Prostate gland (tissue), 2 donors: ENCODE data around the gene ABCA10. TPM values are rescaled to one million over a fixed set of nuclear protein-coding genes. Genes with fewer than 3 reads are reported as not detected.

Source experiments
- DNase-seq: peaks from one replicate; pipeline ENCODE4 v3.0.0-alpha.2; 2019; ENCODE audit warnings: low spot score
- H3K27ac ChIP-seq, 2 donors: fragments of 200-600 bp; sonication (generic); 2 replicates each; pipeline ENCODE4 v1.5.1; 2017 to 2019
- H3K27me3 ChIP-seq: fragments of 200-600 bp; sonication (generic); replicated peaks from 2 replicates; pipeline ENCODE4 v1.5.1; 2019; ENCODE audit not compliant: insufficient read depth
- H3K36me3 ChIP-seq, 2 donors: fragments of 200-600 bp; sonication (generic); 1 replicate in 1 of 2; 2 replicates in 1 of 2; pipeline versions ENCODE4 v1.5.1 to v1.8.1; 2017 to 2019
- H3K4me1 ChIP-seq: fragments of 200-600 bp; sonication (generic); replicated peaks from 2 replicates; pipeline ENCODE4 v1.5.1; 2019
- H3K4me3 ChIP-seq, 2 donors: fragments of 200-600 bp; sonication (generic); 2 replicates each; pipeline ENCODE4 v1.5.1; 2017 to 2019
- H3K9me3 ChIP-seq: fragments of 200-600 bp; sonication (generic); 2 replicates; pipeline ENCODE4 v1.5.1; 2017
- POLR2A ChIP-seq: fragments of 450-650 bp; IDR thresholded peaks from one replicate; pipeline ENCODE4 v1.6.1; 2016; ENCODE audit warnings: antibody characterized with exemption, mild to moderate bottlenecking
- POLR2AphosphoS5 ChIP-seq: sonication (generic); formaldehyde crosslinking; IDR thresholded peaks from one replicate; pipeline ENCODE4 v1.6.1; 2017; ENCODE audit warnings: antibody characterized with exemption
- WGBS: methylation state at CpG from one replicate; pipeline ENCODE4 v1.1.5; 2018; 5-methylcytosine and 5-hydroxymethylcytosine counted together
- intact Hi-C: fragments of 100-400 bp; cut with DNase I; formaldehyde crosslinking; loops from one replicate; pipeline ENCODE4 v1.14.2; 2022
- total RNA-seq, 2 donors: library from RNA; depleted of rRNA; stranded (reverse); fragments of >200 nt; gene quantifications; one replicate each; pipeline ENCODE4 v1.1.0, GENCODE V29; 2016
- TF ChIP-seq, protein P1 (sequence below), 4 experiments: fragments of 200-600 bp in 2 of 4; fragments of 450-650 bp in 2 of 4; sonication (generic) in 2 of 4; IDR thresholded peaks; 1 replicate in 3 of 4; 2 replicates in 1 of 4; pipeline ENCODE4 v1.5.1; 2016 to 2019; ENCODE audit warnings: antibody characterized with exemption in 4 of 4, mild to moderate bottlenecking in 2 of 4, moderate library complexity in 2 of 4

ABCA10 gene
- total RNA-seq, 2 donors from 2014 or later = 0.59 to 6.6 TPM

DNA sequence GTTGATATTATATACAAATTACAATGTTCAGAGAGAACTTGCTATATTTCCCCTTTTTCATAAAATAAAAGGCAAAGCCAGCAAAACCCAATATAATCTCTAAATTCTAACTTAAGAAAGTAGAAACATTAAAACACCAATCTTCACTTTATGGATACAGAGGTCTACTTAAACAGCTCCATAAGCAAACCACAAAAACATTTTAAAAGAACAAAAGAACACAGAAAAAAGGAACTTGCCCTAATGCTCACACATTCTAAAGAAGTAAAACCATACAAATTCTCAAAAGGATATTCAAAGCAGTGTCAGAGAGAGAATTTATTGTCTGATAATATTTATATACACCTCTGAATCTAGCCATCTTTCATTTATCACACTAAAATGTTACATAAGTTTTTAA is 606 bp downstream of the ABCA10 start:
- TF ChIP-seq, protein P1, sequence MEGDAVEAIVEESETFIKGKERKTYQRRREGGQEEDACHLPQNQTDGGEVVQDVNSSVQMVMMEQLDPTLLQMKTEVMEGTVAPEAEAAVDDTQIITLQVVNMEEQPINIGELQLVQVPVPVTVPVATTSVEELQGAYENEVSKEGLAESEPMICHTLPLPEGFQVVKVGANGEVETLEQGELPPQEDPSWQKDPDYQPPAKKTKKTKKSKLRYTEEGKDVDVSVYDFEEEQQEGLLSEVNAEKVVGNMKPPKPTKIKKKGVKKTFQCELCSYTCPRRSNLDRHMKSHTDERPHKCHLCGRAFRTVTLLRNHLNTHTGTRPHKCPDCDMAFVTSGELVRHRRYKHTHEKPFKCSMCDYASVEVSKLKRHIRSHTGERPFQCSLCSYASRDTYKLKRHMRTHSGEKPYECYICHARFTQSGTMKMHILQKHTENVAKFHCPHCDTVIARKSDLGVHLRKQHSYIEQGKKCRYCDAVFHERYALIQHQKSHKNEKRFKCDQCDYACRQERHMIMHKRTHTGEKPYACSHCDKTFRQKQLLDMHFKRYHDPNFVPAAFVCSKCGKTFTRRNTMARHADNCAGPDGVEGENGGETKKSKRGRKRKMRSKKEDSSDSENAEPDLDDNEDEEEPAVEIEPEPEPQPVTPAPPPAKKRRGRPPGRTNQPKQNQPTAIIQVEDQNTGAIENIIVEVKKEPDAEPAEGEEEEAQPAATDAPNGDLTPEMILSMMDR (IDR thresholded peaks at IDR 0.05) = no peak
- TF ChIP-seq POLR2A (no peak), POLR2AphosphoS5 (no peak)
- Histone ChIP-seq H3K27ac (no peak overlapping the region), H3K4me3 (no peak overlapping the region)

DNA sequence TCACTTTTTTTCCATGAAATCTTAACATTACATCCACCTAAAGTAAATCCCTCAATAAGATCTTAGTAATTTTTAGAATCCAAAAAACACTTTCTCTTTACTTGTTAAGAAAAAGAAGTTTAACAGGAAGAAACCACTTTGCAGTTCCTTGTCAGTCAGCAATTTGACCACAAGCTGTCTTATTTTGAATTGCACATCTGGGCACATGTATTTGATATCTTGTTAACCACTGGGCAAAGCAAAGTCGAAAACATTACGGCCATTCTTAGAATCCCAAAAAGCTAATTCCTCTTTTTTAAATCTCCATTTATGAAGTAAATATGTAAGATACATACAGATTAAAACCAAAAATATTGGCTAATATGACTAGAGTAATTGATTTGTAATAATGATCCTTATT is 1.1 kb downstream of the ABCA10 start:
- Histone ChIP-seq H3K4me1 (no peaks in the 10 kb centered on the region), H3K4me3 (no peak overlapping the region)
- whole genome bisulfite sequencing = 83% methylated on average over 2 of the region's 2 CpGs

More for the DNA sequence above, 606 bp downstream of the ABCA10 start:
- intact Hi-C loops = no loop called here
- no peaks in the 10 kb centered on the region for H3K36me3 ChIP-seq
- DNase-seq = no peak
- no peaks in the 10 kb centered on the region for H3K9me3 ChIP-seq
- H3K27me3 ChIP-seq = no peaks in the 10 kb centered on the region
- no peaks in the 10 kb centered on the region for H3K4me1 ChIP-seq

DNA sequence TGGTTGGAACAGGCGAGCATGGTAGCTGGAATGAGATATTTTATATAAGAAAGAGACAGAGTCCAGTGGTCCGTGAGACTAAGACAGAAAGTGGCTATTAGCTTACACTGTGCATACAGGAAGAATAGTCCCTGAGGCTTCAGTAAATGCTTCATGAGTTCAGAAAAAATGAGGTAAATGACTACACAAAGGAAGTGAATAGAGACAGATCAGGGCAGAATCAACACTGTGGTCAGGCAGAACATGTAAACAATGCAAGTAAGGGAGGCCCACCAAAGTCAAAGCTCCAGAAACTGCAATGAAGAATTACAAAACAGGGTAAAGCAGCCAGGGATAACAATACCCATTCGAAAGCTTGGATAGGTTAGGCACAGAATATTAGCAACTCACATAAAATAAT is 4.8 kb downstream of the ABCA10 start:
- no peaks in the 10 kb centered on the region for H3K4me1 ChIP-seq
- no peaks in the 10 kb centered on the region for H3K27me3 ChIP-seq
- TF ChIP-seq POLR2A (no peak), POLR2AphosphoS5 (no peak)
- TF ChIP-seq, protein P1 (IDR thresholded peaks at IDR 0.05) = no peak
- no peak overlapping the region for H3K4me3 ChIP-seq
- H3K9me3 ChIP-seq = no peaks in the 10 kb centered on the region
- intact Hi-C loops = no loop called here
- 84% methylated on average over 3 of the region's 3 CpGs for WGBS
- DNase-seq = no peak
- H3K36me3 ChIP-seq = no peaks in the 10 kb centered on the region
- H3K27ac ChIP-seq = no peak overlapping the region

More for the DNA sequence above, 1.1 kb downstream of the ABCA10 start:
- Histone ChIP-seq H3K9me3 (no peaks in the 10 kb centered on the region), H3K36me3 (no peaks in the 10 kb centered on the region), H3K27me3 (no peaks in the 10 kb centered on the region), H3K27ac (no peak overlapping the region)
- intact Hi-C loops = no loop called here
- TF ChIP-seq, protein P1 (IDR thresholded peaks at IDR 0.05) = no peak
- TF ChIP-seq POLR2A = no peak
- TF ChIP-seq POLR2AphosphoS5 = no peak
- DNase-seq = no peak

DNA sequence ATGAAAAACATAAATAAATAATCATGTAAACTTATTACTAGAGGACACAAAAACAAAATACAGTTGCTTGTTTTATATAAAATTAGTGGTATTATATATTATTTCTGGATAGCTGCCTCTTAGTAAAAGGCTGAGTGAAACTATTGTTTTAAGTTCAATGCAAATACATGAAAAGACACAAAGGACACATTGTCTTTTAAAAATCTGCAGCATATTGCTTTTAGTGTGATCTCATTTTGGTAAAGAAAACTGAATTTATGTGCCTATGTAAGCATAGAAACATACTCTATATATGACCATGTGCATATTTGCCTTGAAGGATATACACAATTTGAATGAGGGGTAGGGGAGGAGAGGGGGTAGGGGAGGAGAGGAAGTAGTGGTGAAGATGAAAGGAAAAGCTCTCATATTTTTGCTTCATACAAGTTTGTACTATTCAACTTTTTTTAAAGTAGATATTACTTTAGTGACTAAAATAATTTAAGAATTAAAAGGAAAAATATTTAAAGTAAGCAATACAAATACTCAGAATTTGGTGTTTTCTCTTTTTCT is 5.8 kb downstream of the ABCA10 start:
- intact Hi-C loops = no loop called here

DNA sequence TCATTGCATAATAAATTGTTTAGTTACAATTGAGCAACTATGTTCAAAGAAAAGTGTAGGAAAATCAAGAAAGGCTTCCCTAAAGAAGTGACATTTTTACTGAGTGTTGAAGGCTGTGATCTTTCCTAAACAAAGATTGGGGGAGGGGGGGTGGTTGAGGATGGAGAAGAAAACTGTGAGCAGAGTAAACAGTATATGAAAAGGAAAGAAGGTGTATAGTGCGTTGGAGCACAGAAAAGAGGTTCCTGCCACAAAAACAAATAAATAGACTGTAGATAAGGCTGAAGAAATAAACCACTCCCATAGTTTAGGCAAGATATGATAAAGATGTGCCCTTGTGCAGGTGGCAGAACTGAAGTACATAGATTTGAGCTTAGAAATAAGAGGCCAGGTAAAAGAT is 8.5 kb downstream of the ABCA10 start:
- Histone ChIP-seq H3K4me3 (no peak overlapping the region), H3K36me3 (no peaks in the 10 kb centered on the region), H3K9me3 (no peaks in the 10 kb centered on the region), H3K4me1 (no peaks in the 10 kb centered on the region), H3K27me3 (no peaks in the 10 kb centered on the region), H3K27ac (no peak overlapping the region)
- 47% methylated on average over 1 of the region's 1 CpG for WGBS
- intact Hi-C loops = no loop called here
- DNase-seq = no peak
- TF ChIP-seq, protein P1 (IDR thresholded peaks at IDR 0.05) = no peak
- TF ChIP-seq POLR2AphosphoS5 = no peak
- no peak for TF ChIP-seq POLR2A

More for the DNA sequence above, 5.8 kb downstream of the ABCA10 start:
- Histone ChIP-seq H3K4me1 (no peaks in the 10 kb centered on the region), H3K9me3 (no peaks in the 10 kb centered on the region), H3K36me3 (no peaks in the 10 kb centered on the region), H3K27ac (no peak overlapping the region), H3K4me3 (no peak overlapping the region), H3K27me3 (no peaks in the 10 kb centered on the region)
- TF ChIP-seq POLR2A (no peak), POLR2AphosphoS5 (no peak)
- TF ChIP-seq, protein P1 (IDR thresholded peaks at IDR 0.05) = no peak
- no peak for DNase-seq
